Measurements from ENCODE around the gene HOXB4. TPM values are rescaled to one million over a fixed set of nuclear protein-coding genes. Genes with fewer than 3 reads are reported as not detected.

The HOXB4 gene
- total RNA-seq, 1 donor from 2014 or later: 2.6 TPM

DNA sequence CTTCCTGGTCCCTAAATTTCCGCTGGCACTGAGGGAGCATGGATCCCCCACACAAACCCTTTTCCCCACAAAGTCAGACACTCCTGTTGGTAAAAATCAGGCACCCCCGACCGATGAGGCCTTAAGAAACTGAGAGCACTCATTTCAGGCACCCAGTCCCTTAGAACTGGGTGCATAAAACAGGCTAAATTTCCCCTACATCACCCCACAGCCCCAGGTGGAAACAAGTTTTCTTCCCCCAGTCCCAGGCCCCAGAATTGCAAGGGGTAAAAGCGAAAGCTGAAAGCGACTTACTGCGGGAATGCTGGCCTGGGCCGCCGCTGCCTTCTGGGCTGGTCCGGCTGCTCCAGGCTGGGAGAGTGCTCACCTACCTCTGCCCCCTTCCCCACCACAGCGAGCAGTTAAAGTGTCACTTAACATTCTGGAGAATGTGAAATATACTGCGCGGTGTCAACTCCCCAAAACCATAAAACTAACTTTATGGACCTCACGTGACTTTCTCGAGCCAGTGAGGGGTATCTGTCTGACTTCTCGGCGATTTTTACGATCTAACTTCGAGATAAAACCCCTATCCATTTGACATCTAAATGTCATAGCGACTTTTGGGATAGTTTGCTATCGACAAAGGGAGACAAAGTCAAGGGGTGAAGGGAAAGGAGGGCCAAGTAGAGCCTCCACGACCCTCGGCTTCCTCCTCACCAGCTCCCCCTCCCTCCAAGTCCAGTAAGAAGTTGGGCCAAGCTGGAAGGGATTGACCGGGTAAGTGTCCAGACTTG is 11.9 kb upstream of the HOXB4 start, which contains the start of gene HOXB3:
TSS of gene HOXB3 (minus strand) at position 411 of the 776 bp plus-strand sequence. CDS start 37,767 bp downstream, outside the sequence.
- DNase-seq: no peak

DNA sequence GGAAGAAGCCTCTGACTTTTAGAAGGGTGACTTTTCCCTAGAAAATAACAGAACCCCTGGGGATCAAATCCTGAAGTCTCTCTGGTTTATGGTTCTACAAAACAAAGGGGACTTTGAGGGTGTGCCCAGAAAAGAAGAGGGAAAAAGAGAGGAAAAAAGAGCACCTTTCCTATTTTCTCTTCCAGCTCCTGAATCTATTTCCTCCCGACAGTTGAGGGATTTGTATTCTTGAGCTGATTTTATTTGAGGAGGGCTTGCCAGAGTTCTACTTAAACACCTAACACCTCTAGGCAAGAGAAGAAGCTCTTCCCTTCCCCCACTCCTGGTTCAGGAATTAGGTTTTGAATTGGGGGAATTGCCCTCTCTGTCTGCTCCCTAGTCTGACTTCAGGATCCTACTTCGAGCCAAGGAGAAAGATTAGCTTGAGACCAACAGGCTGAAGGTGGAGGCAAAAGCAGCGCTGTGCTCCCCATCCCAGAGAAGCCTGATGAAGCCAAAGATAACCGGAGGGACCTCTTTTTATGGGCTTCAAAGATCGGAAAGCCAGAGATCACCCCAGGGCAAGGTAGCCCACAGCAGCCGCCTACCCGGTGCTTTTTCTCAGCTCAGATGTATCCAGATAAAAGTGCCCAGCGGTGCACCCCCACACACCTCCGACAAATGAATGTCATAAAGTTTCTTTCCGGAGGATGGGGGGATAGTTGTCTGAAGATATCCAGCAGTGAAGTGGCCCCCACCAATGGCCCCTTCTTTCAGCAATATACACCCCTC is 11.1 kb upstream of the HOXB4 start:
- DNase-seq: no peak

DNA sequence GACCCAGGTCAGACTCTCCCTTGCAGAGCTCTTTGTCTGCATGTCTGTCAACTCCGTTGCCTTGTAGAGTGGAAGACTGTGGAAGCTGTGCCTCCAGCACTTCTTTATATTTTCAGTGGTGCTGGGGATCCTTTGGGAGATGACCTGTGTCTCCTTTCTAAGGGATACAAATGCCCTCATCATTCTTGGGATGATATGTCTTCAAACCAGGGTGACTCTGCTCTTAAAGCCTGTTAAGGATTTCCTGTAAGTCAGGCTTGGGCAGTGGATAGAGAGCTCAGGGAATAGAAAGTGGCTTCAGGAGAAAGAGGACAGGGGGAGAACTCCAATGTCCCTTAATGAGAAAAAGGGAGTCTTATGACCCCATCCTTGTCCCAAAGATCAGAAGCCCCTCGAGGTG is 10.4 kb upstream of the HOXB4 start:
- DNase-seq: no peak

GRCh38 chr17:48588074-48588415 is 9.9 kb upstream of the HOXB4 start:
- DNase-seq: no peak

- DNase-seq: no peak
Measured at GRCh38 chr17:48587276-48588073, 9.3 kb upstream of the HOXB4 start.

GRCh38 chr17:48586355-48587258 is 8.5 kb upstream of the HOXB4 start:
- no peak for DNase-seq

- no peak for DNase-seq
Measured at GRCh38 chr17:48584223-48584741, 6.1 kb upstream of the HOXB4 start.

- no peak for DNase-seq
Measured at GRCh38 chr17:48583708-48584222, 5.6 kb upstream of the HOXB4 start.

DNA sequence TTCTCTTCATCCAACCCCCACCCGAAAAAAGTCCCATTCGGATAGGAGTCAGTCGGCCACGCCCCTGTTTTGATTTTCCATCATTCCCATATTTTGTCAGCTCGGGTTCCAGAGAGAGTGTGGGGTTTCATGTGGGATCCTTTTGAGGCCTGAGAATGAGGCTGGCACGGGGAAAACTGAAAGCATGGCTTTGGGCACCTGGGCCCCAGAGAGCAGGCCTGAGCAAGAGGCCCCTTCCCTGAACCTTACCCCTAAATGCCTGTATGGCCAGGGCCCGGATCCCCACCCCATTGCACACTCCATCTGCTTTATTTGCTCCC is 4.6 kb upstream of the HOXB4 start:
- DNase-seq: no peak

DNA sequence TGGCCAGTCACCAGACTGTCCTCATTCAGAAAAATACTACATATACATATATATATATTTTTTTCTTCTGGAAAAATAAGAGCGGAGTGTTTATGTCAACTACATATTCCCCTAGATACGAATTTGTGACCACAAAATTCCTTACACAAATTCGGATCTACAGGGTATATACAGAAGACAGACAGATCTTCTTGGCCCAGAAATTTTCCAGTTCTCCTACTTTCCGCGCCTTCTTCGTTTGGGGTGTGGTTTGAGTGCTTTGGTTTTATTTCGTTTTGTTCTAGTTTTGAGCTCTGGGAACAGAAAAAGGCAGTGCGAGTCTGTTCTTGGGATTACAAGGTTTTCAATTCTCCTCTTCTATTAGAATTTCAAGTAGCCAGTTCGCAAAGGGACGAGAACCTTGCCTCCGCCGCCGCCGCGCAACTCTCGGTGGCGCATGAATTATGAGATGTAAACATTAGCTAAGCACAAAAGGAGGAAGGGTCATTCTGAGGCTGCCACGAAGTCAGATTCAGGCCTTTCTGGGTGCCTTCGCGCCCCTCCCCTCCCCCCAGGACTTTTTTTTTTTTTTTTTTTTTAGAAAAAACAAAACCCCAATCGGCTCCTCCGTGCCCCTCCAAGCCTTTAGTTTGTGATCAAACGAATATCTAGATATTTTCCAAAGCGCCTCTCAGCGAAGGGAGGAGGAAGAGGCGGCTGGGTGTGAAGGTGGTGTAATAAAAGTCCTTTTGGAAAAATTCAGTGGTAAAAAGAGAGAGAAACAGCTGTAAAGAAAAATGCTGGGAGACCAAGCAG is 1.8 kb upstream of the HOXB4 start:
- no peak for DNase-seq

- DNase-seq: no peak
Measured at GRCh38 chr17:48579471-48579759, 1.3 kb upstream of the HOXB4 start.

GRCh38 chr17:48578616-48579470 is 693 bp upstream of the HOXB4 start:
- no peak for DNase-seq

DNA sequence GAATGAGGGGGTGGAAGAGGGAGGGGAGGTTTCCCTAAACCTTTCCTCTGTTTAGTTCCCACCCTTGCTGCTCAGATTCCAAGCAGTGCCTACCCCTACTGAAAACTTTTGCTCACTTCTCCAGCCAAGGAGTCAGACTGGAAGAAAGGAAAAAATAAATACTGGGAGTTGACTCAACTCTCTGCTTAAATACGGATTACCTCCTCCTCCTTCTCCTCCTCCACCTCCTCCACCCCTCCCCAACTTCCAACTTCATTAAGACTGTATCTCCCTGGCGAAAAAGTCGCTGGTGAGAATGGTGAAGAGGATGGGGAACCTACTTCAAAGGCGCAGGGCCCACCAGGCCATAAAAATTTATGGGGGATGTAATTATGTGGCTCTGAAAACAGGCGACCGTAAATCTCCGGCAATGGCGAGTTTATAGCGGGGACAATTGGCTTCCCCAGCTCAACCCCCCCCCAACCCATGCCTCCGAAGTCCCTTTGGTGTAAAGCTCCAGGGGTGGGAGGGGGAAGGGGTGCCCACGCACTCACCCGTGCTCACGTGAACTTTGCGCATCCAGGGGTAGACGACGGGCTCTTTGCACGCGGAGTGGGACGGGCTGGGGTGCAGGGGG is 712 bp downstream of the HOXB4 start:
- DNase-seq: no peak

DNA sequence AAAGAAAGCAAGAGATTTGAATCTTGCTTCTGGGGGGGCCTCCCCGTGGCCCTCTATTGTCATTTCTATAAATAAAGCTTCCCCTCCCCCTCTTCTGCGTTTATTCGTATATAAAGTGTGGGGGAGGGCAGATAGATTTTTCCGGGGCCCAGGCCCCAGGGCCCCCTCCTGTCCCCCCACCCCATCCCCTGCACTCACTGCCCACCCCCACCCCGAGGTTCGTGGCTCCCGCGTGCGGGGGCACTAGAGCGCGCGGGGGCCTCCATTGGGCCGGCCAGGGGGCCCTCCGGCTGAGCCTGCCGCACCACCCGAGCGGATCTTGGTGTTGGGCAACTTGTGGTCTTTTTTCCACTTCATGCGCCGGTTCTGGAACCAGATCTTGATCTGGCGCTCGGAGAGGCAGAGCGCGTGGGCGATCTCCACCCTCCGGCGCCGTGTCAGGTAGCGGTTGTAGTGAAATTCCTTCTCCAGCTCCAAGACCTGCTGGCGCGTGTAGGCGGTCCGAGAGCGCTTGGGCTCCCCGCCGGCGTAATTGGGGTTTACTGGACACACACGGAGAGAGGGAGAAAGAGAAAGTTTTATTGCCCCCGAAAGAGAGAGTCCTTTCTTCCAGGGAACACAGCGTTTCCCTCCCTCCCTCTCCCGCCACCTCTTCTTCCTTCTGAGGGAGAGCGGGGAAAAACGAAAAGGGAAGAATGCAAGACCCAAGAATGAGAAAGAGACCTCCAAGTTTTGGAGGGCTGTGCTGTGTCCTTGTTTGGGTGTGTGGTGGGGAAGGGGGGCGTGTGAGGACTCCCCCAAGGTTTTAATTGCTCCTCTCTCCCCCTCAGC is 1.5 kb downstream of the HOXB4 start:
- DNase-seq: no peak

- DNase-seq: no peak
Measured at GRCh38 chr17:48575673-48576478, 2.3 kb downstream of the HOXB4 start.

DNA sequence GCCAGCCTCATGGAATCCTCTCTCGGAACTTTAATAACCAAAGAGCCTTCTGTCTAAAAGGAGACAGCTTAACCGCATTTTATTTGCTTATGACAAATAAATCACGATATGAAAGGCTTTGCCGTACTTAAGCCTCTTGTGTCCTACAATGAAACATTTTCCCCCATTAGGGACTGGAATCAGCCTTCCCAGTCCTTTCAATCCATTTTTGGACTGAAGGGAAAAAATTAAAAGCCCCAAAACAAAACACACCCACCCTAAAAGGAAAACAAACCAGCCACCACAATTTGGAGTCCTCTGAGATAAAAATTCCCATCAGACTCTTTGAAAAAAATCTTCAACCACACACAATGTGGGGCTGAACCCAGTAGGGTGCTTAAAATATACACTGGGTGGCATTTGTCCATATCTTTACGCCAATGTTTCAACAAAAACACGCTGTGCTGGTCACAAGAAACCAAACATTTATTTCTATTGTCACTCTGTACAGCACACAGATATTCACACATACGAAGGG is 3.0 kb downstream of the HOXB4 start:
- DNase-seq: no peak

- no peak for DNase-seq
Measured at GRCh38 chr17:48574505-48575065, 3.6 kb downstream of the HOXB4 start.
